ENCODE measurements around the gene SCG3.
A peak's percentile ranks its signal among the peaks of the same experiment; 100 is the strongest.

The SCG3 gene

GRCh38 chr15:51749307-51749706 lies 68.0 kb downstream of the SCG3 start:
- Histone ChIP-seq H3K9me3 (ENCODE audit: control insufficient read depth, low read length) (no peaks in the 10 kb centered on the region), H3K4me1 (ENCODE audit: control insufficient read depth, insufficient read depth, low read length, poor library complexity, severe bottlenecking) (no peaks in the 10 kb centered on the region), H3K36me3 (ENCODE audit: control insufficient read depth, insufficient read depth, low read length) (no peaks in the 10 kb centered on the region), H3K4me3 (ENCODE audit: extremely low read depth, insufficient read depth, low read length, poor library complexity, severe bottlenecking) (no peak overlapping the region), H3K27ac (ENCODE audit: low read depth, low read length, severe bottlenecking) (no peak overlapping the region)
- 82 to 93% methylated on average over 5 of the region's 5 CpGs for WGBS, 2 experiments (ENCODE audit: insufficient coverage in 2 of 2)

DNA sequence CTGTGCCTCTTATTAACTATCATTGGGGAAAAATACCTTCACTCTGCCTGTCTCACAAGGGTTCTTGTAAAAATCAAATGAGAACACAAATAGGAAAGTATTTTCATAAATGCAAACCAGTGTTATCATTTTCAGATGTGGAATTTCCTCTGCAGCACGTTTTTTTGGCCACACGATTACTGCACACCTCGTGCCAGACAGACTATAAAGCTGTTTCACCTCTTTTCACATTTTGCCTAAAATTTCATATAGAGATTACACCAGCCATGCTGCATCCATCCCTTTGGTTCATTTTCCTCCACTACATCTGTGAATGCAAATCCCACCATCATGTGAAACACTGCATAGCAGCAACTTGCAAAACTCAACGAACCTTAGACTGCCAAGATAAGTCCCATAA lies 68.9 kb downstream of the SCG3 start:
- Histone ChIP-seq H3K4me1 (ENCODE audit: control insufficient read depth, insufficient read depth, low read length, poor library complexity, severe bottlenecking) (no peaks in the 10 kb centered on the region), H3K4me3 (ENCODE audit: extremely low read depth, insufficient read depth, low read length, poor library complexity, severe bottlenecking) (no peak overlapping the region), H3K9me3 (ENCODE audit: control insufficient read depth, low read length) (no peaks in the 10 kb centered on the region), H3K27ac (ENCODE audit: low read depth, low read length, severe bottlenecking) (no peak overlapping the region), H3K36me3 (ENCODE audit: control insufficient read depth, insufficient read depth, low read length) (no peaks in the 10 kb centered on the region)
- WGBS, 2 experiments (ENCODE audit: insufficient coverage in 2 of 2) = 59 to 90% methylated on average over 3 to 4 of the region's 4 CpGs

DNA sequence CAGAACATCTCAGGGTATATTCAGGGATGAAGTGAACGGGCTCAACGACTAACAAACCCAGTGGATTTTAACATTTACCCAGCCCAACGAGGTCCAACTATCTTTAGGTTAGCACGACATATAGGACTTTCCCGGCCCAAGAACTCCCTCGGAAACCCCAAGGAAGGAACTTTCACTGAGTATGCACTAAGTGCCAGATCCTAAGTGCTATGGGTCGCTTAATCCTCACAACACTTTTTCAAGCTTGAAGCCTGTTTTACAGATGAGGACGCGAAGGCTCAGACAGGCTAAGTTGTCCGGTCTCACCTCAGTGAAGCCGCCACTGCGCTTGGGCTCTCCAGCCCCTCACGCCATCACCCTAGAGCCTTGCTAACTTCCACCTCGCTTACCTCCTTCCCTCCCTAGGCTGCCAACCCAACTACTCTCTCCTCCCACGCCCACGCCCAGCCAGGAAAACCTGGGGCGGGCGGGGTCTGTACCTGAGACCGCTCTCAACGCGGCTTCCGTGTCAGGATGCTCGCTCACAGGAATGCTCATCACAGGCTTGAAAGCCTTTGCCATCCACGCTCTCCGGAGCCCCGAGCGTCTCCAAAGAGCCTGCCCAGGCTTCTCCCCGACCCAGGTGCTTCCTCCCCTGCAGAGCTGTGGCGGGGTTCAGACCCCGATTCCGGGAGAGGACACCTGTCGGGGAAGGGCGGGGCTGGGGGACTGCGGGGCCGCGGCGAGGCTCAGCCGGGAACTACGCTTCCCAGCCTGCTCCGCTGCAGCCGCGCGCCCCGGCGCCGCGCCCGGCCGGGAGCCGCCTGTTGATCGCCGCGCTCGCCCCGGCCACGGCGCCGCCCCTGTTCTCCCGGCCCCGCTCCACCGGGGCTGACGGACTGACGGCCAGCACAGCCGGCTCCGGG lies 69.7 kb downstream of the SCG3 start, which contains the start of gene TMOD2:
TSS of gene TMOD2 (plus strand) at position 806 of the 905 bp plus-strand sequence. CDS start 14,845 bp downstream, outside the sequence.
- no peaks in the 10 kb centered on the region for H3K9me3 ChIP-seq (ENCODE audit: control insufficient read depth, low read length)
- no peak within 1 kb of the TSS for H3K27ac ChIP-seq (ENCODE audit: low read depth, low read length, severe bottlenecking)
- WGBS, 2 experiments (ENCODE audit: insufficient coverage in 2 of 2) = 7 to 14% methylated on average over 40 to 56 of the region's 65 CpGs
- H3K4me1 ChIP-seq (ENCODE audit: control insufficient read depth, insufficient read depth, low read length, poor library complexity, severe bottlenecking) = no peaks in the 10 kb centered on the region
- peak within 1 kb of the TSS; percentile 53 for H3K4me3 ChIP-seq (ENCODE audit: extremely low read depth, insufficient read depth, low read length, poor library complexity, severe bottlenecking)
- no peaks in the 10 kb centered on the region for H3K36me3 ChIP-seq (ENCODE audit: control insufficient read depth, insufficient read depth, low read length)

GRCh38 chr15:51751697-51752683 lies 70.7 kb downstream of the SCG3 start:
- H3K27ac ChIP-seq (ENCODE audit: low read depth, low read length, severe bottlenecking) = no peak overlapping the region
- WGBS, 2 experiments (ENCODE audit: insufficient coverage in 2 of 2) = 1 to 2% methylated on average over 22 to 51 of the region's 71 CpGs
- H3K4me3 ChIP-seq (ENCODE audit: extremely low read depth, insufficient read depth, low read length, poor library complexity, severe bottlenecking) = peak overlapping the region; percentile 53
- H3K4me1 ChIP-seq (ENCODE audit: control insufficient read depth, insufficient read depth, low read length, poor library complexity, severe bottlenecking) = no peaks in the 10 kb centered on the region
- H3K9me3 ChIP-seq (ENCODE audit: control insufficient read depth, low read length) = no peaks in the 10 kb centered on the region
- H3K36me3 ChIP-seq (ENCODE audit: control insufficient read depth, insufficient read depth, low read length) = no peaks in the 10 kb centered on the region

DNA sequence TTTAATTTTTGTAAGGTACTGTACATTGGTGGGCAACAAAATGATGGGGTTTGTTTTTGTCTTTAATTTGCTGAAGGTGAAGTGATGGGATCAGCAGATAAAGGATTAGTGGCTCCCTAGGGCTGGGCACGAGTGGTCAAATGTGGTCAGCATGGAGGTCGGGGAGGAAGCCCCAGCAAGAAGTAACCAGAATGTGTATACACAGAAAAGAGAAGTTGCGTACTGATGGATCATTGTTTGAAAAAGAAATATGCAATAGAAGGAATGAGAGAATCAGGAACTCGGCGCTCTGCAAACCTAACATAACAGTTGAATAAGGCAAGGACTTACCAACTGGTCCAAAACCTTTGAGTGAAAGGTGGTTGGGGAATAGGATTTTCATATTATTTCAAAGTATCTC lies 71.6 kb downstream of the SCG3 start:
- WGBS, 2 experiments (ENCODE audit: insufficient coverage in 2 of 2) = 89% methylated on average over 3 of the region's 5 CpGs; no CpG with 5 or more reads in 1 of the 2 experiments
- no peak overlapping the region for H3K27ac ChIP-seq (ENCODE audit: low read depth, low read length, severe bottlenecking)
- no peaks in the 10 kb centered on the region for H3K9me3 ChIP-seq (ENCODE audit: control insufficient read depth, low read length)
- H3K4me3 ChIP-seq (ENCODE audit: extremely low read depth, insufficient read depth, low read length, poor library complexity, severe bottlenecking) = no peak overlapping the region
- H3K36me3 ChIP-seq (ENCODE audit: control insufficient read depth, insufficient read depth, low read length) = no peaks in the 10 kb centered on the region
- no peaks in the 10 kb centered on the region for H3K4me1 ChIP-seq (ENCODE audit: control insufficient read depth, insufficient read depth, low read length, poor library complexity, severe bottlenecking)

DNA sequence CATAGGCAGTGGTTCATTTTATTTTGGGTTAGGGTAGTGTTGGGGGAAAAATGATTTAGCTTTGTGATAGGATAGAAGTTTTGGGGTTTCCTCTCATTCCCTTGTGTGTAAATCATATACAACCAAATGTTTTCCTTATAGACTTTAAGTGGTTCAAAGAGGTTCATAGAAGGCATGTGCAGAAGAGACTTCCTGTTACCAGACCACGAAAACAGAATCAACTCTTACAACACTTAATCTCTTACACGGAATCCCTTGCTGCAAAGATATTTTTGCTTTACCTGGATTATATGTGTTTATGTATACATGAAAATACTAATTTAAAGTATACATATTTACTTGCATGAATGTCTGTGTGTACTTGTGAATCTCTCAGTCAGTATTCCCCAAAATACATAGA lies 73.0 kb downstream of the SCG3 start:
- Histone ChIP-seq H3K36me3 (ENCODE audit: control insufficient read depth, insufficient read depth, low read length) (no peaks in the 10 kb centered on the region), H3K9me3 (ENCODE audit: control insufficient read depth, low read length) (no peaks in the 10 kb centered on the region), H3K27ac (ENCODE audit: low read depth, low read length, severe bottlenecking) (no peak overlapping the region), H3K4me3 (ENCODE audit: extremely low read depth, insufficient read depth, low read length, poor library complexity, severe bottlenecking) (no peak overlapping the region), H3K4me1 (ENCODE audit: control insufficient read depth, insufficient read depth, low read length, poor library complexity, severe bottlenecking) (no peaks in the 10 kb centered on the region)
- no CpG with 5 or more reads among the region's 2 CpGs for WGBS, 2 experiments (ENCODE audit: insufficient coverage in 2 of 2)

GRCh38 chr15:51755790-51756189 lies 74.5 kb downstream of the SCG3 start:
- H3K27ac ChIP-seq (ENCODE audit: low read depth, low read length, severe bottlenecking) = no peak overlapping the region
- no peaks in the 10 kb centered on the region for H3K4me1 ChIP-seq (ENCODE audit: control insufficient read depth, insufficient read depth, low read length, poor library complexity, severe bottlenecking)
- no peak overlapping the region for H3K4me3 ChIP-seq (ENCODE audit: extremely low read depth, insufficient read depth, low read length, poor library complexity, severe bottlenecking)
- H3K36me3 ChIP-seq (ENCODE audit: control insufficient read depth, insufficient read depth, low read length) = no peaks in the 10 kb centered on the region
- H3K9me3 ChIP-seq (ENCODE audit: control insufficient read depth, low read length) = no peaks in the 10 kb centered on the region
- 66 to 70% methylated on average over 4 of the region's 4 CpGs for WGBS, 2 experiments (ENCODE audit: insufficient coverage in 2 of 2)

DNA sequence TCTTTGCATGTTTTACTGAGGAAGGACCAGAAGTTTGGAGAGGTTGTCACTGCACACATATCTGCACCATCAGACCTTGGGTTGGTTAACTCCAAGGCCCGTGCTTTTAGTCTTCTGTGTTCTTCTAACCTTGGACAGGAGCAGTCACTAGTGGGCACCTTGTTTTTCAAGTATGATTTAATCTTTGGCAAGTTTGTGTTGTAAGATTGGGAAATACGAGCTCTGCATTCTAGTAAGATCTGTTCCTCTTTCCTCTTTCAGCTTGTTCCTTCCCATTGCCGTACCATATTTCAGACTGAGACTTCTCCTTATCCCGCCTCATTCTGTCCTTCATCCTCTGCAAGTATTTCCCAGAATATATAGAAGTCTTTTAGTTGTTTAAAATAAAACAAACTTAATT lies 75.2 kb downstream of the SCG3 start:
- H3K27ac ChIP-seq (ENCODE audit: low read depth, low read length, severe bottlenecking) = no peak overlapping the region
- H3K36me3 ChIP-seq (ENCODE audit: control insufficient read depth, insufficient read depth, low read length) = no peaks in the 10 kb centered on the region
- 90% methylated on average over 2 of the region's 4 CpGs; no CpG with 5 or more reads in 1 of the 2 experiments for WGBS, 2 experiments (ENCODE audit: insufficient coverage in 2 of 2)
- H3K4me1 ChIP-seq (ENCODE audit: control insufficient read depth, insufficient read depth, low read length, poor library complexity, severe bottlenecking) = no peaks in the 10 kb centered on the region
- no peak overlapping the region for H3K4me3 ChIP-seq (ENCODE audit: extremely low read depth, insufficient read depth, low read length, poor library complexity, severe bottlenecking)
- no peaks in the 10 kb centered on the region for H3K9me3 ChIP-seq (ENCODE audit: control insufficient read depth, low read length)

GRCh38 chr15:51757450-51757849 lies 76.1 kb downstream of the SCG3 start:
- Histone ChIP-seq H3K4me1 (ENCODE audit: control insufficient read depth, insufficient read depth, low read length, poor library complexity, severe bottlenecking) (no peaks in the 10 kb centered on the region), H3K36me3 (ENCODE audit: control insufficient read depth, insufficient read depth, low read length) (no peaks in the 10 kb centered on the region), H3K4me3 (ENCODE audit: extremely low read depth, insufficient read depth, low read length, poor library complexity, severe bottlenecking) (no peak overlapping the region), H3K27ac (ENCODE audit: low read depth, low read length, severe bottlenecking) (no peak overlapping the region), H3K9me3 (ENCODE audit: control insufficient read depth, low read length) (no peaks in the 10 kb centered on the region)
- 83 to 88% methylated on average over 2 of the region's 2 CpGs for WGBS, 2 experiments (ENCODE audit: insufficient coverage in 2 of 2)

DNA sequence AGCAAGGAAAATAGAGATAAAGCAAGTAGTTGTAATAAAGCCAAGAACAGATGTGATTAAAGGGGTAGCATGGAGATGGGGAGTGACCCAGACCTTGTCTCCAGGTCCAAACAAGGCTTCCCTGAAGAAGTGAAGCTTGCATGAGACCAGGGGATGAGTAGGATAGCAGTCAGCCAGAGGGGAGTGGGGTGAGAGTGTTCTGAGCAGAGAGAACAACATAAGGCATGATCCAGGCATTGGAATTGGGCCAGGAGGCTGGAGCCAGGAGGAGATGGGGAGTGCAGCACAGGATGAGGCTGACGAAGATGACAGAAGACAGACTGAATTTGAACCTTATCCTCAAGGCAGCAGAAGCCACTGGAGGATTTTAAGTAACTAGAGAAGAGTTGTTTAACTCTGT lies 77.3 kb downstream of the SCG3 start:
- 83 to 100% methylated on average over 1 of the region's 1 CpG for WGBS, 2 experiments (ENCODE audit: insufficient coverage in 2 of 2)
- Histone ChIP-seq H3K4me1 (ENCODE audit: control insufficient read depth, insufficient read depth, low read length, poor library complexity, severe bottlenecking) (no peaks in the 10 kb centered on the region), H3K4me3 (ENCODE audit: extremely low read depth, insufficient read depth, low read length, poor library complexity, severe bottlenecking) (no peak overlapping the region), H3K27ac (ENCODE audit: low read depth, low read length, severe bottlenecking) (no peak overlapping the region), H3K9me3 (ENCODE audit: control insufficient read depth, low read length) (no peaks in the 10 kb centered on the region), H3K36me3 (ENCODE audit: control insufficient read depth, insufficient read depth, low read length) (no peaks in the 10 kb centered on the region)

All from mesodermal cell (in vitro differentiated cells).